HG03571 (cell line): Measurements from ENCODE around the gene TMED10.
A peak's percentile ranks its signal among the peaks of the same experiment; 100 is the strongest.

Experiments
- ATAC-seq: cut with Tn5 transposase; IDR thresholded peaks from one replicate; pipeline ENCODE4 v1.9.1; 2021; ENCODE audit not compliant: unreplicated experiment

Gene TMED10

DNA sequence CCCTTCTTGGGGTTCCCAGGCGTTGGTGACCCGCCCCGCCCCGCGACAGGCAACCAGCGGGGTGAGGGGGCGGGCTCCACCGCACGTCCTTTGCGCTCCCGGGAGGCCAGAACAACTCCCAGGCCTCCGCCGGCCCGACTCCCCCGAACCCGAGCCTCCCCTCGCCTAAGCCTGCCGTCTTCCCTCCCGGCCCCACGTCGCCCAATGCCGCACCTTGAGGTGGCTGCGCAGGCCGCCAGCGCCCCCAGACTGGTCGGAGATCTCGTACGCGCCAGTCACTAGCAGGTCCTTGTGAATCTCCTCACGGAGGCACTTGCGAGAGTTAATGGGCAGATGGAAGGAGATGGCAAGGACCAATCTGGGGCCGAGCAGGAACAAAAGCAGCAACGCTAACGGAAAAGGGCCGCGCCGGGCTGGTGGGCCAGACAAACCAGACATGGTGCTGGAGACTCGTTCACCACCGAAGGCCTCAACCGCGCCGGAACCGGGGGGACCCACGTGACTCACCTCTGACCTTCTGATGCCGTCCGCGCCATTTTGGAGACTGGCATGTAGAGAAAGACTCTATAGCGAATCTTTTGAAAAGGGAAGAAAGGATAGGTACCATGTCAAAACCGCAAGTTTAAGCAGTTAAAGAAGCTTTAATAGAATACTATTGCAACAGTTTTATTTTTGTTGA, at the start of gene TMED10:
TMED10 (minus strand) TSS at position 471 of the 679 bp plus-strand sequence; CDS start at position 438, 33 bp downstream.
- ATAC-seq, result peak; percentile 67

DNA sequence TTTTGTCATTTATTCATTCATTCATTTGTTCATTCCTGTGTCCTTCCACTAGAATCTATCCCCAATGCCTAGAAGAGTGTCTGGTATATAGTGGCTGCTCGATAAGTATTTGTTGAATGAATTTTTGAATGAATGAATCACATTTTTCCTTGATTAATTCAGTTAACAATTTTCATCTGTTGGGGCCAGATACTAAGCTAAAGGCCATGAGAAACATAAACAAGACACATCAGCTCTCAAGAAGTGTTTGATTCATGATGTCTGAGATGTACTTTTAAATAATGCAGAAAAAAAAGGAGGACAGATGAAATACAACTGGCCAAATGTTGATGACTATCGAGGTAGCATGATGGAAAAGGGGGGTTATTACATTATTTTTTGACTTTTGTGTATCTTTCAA, 48.1 kb upstream of the TMED10 start:
- no peak for ATAC-seq

DNA sequence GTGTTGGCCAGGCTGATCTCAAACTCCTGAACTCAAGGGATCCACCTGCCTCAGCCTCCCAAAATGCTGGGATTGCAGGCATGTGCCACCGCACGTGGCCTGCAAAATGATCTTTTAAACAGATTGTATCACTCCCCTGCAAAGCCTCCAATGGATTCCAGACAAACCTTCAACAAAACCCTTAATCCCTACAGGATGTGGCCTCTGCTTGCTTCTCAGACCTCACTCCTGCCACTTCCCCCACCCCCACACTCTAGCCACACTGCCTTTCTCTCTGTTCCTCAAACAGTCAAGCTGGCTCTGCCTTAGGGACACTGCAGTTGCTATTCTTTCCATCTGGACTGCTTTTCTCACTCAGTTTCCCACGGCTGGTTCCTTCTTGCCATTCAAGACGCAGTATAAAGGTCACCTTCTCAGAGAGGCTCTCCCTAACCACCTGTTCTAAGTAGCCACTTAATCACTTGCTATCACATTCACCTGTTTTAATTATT, 47.3 kb upstream of the TMED10 start:
- no peak for ATAC-seq

DNA sequence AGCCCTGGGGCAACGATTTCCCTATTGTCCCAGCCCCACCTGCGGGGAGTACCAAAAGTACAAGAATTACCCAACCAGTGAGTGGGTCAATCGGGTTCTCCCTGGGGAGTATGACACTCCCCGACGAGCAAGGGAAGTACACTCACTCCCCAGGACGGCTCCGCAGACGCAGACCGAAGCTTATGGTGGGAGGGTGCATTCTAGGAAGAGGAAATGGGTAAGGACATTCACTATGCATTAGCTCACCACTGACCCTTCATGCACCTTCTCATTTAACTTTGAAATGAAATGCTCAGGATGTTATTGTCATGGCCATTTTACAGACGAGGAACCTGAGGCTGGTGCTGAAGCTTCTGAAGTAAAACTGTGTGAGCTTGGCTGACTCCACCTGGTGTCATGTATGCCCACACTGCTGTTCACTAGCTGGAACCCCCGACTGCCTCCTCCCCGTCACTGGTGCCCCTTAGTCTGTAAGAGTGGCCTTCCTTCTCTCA, 45.8 kb upstream of the TMED10 start:
- peak; percentile 59 for ATAC-seq

DNA sequence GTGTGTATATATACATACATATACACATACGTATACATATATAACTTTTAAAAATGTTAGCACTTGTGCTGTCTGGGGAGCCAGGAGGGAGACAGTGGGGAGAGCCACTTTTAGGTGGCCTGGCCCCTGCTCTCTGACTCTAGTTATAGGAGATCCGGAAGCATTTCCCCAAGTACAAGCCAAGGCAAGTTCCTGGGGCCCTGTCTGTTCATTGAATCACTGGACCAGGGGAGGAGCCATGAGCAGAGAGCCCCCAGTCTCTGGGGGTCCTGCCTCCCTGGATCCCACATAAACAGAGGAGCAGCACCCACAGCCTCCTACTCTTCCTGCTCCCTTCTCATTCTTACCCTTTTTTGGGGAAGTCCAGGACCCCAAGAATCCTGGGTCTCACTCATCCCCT, 45.4 kb upstream of the TMED10 start:
- ATAC-seq, result no peak

DNA sequence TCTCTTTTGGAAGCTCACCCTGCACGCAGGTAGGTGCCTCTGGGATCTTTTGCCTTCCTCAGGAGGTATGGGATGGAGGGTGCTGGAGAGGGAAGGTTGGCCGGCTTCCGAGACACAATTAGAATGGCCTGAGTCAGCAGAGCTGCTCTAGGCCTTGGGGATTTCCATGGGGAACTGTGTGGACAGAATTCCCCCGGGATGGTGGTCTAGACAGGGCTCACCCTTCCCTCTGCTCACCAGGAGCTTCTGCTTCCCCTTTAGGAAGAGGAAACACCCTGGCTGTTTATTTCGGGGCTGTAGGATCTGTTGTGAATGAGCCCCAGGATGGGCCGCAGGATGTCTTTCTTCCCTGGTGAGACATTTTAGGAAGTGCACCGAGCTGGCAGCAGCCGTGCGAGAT, 43.7 kb upstream of the TMED10 start:
- no peak for ATAC-seq

DNA sequence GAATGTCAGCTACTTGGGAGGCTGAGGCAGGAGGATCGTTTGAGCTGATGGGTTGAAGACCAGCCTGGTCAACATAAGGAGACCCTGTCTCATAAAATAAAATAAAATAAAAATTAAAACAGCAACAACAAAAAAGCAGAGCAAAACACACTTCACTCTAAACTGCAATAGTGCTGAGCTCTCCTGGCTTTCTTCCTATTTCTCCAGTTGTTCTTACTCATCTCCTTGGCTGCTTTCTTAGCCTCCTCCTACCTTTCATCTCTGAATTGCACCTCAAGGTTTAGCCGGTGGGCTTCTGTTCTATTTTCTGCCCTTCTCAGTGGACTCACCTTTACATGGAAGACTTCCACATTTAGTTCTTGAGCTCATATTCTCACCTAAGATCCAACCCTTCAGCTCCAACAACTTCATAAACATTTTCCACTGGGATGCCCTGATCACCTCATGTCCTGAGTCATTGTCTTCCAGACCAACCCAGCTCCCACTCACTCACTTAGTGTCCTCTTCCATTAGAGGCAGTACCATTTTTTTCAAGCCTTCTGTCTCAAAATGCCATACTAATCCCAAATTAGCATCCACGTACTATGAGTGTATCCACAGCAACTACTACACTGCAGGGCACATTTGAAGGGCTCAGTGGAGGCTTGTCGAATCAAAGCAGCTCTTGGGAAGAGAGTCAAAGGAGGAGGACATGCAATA, 41.2 kb upstream of the TMED10 start:
- ATAC-seq, result no peak

DNA sequence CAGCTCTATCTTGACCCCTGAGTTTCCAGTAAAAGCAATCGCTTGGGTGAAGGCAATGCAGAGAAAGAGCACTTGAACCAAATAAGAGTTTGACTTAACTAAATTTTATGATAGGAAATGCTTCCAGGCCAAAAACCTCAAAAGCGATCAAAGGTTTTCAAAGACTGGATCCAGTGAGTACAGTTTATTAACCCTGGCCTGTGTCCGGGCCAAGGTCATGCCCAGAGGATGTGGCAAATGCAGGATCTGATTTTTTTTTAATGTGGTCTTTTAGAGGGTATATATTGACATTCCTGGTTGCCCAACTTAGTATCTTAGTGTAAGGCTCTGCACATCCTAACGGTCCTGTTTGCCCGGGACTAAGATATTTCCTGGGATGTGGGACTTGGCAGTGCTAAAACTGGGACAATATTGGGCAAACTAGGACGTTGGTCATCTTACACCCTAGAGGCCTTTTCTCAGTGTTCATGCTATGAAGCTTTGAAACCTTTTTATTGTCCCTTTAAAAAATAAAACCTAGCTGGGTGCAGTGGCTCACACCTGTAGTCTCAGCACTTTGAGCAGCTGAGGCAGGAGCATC, 40.1 kb upstream of the TMED10 start:
- ATAC-seq, result no peak

DNA sequence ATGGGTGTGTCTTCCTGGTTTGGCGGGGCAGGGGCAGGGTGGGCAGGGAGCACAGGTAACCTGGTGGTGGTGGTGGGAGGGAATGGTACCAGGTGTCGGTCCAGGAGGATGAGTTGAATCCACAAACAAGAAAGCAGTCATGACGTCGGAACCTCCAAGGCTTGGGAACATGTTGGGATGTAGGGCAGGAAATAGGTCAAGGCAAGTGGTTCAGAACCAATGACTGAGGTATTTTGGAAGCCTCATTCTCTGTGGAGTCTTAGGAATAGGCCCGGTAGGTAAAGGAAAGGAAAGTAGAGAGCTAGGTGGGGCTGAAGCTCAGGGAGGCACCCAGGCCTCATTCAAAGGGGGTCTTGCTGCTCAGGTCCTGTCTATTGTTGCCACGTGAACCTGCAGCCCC, 39.1 kb upstream of the TMED10 start:
- no peak for ATAC-seq

DNA sequence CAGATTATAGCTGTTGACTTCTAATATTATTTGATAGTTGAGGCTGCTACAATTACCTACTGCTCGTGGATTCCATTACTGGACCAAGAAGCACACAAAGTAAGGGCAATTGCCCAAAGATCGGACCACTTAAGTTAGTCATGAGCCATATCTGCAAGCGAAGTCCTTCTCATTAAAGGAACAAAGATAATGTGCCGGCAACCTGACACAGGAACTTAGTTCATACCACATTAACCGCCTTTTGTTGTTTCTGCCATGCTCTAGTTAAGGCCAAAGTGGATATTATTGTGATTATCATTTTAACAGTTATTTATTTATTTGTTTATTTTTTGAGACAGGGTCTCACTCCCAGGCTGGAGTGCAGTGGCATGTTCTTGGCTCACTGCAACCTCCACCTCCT, 38.1 kb upstream of the TMED10 start:
- no peak for ATAC-seq

DNA sequence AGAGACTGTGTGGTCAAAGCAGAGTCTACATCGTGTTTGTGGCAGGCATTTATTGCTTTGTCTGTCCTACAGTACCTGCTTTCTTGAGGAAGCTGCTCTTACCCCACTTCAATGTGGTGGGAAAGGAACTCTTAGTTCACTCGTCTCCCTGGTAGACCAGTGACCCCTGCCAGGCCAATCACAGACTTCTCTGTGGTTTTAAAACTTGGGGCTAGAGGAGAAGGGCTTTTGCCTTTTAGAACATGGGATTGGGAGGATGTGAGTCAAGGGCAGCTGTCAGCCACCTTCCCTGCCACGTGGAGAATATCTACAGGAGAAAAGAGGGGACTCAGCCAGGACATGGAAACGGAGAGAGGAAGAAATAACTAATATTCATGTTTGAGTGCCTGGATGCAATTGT, 36.8 kb upstream of the TMED10 start:
- no peak for ATAC-seq

DNA sequence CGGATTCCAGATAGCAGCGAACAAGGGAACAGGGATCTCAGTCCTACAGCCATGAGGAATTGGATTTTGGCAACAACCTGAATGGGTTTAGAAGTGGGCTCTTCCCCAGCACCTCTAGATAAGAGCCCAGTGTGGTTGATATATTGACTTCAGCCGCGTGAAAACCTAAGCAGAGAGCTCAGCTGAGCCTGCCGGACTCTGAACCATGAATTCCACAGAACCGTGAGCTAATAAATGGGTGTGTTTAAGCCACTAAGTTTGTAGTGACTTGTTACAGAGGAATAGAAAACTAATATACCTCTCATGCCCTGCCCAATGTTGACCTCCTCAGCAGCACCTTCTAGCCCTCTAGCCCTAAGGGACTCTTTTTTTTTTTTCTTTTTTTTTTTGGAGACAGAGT, 32.4 kb upstream of the TMED10 start:
- no peak for ATAC-seq

DNA sequence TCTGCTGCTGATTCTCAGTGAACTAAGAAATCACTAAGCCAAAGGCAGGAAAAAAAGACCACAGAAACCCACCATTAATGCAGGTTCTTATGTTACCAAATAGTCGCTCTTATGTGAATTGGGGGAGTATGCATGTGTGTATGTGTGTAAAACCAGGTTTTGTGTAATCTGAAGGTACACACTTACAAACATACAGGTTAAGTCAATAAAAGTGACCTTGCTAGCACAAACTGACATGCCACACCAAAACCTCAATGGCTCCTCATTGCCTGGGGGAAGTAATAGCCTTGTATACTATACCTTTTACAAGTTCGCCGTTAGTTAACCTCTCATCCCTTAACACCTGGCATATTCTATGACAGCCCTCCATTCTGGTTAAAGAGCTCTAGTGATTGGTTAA, 29.8 kb upstream of the TMED10 start:
- no peak for ATAC-seq

DNA sequence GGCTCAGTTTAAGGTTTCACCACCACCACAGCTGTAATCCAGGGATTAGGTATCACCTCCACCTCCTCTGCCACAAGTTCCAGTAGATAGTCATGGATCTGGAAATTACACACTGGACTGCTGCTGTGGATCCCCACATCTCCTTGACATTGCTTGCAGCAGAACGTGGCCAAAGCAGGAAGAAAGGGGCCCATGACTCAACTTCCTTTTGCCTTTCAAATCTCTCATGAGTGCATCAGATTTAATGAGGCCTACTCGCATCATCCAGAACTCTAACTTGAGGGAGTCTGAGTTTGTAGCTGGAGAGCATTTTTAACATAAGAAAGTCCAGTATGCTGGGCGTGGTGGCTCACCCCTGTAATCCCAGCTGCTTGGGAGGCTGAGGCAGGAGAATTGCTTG, 29.2 kb upstream of the TMED10 start:
- no peak for ATAC-seq

DNA sequence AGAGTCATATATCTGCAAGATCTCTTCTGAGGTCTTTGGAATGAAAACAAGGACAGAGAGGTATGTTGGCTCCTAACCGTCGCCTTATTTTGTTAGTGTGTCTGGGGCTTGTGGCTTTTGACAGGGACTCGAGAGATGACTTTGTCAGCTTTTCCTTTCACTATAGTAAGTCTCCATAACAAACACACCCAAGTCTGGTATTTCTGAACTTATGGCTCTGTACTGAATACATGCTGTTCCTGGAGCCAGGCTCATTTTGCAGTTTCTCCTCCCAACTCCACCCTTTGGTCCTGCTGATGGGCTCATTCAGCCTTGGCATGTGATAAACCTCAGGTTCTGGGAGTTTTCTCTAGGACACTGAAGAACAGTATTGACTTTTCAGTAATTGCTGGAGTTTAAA, 27.7 kb upstream of the TMED10 start:
- ATAC-seq, result no peak

DNA sequence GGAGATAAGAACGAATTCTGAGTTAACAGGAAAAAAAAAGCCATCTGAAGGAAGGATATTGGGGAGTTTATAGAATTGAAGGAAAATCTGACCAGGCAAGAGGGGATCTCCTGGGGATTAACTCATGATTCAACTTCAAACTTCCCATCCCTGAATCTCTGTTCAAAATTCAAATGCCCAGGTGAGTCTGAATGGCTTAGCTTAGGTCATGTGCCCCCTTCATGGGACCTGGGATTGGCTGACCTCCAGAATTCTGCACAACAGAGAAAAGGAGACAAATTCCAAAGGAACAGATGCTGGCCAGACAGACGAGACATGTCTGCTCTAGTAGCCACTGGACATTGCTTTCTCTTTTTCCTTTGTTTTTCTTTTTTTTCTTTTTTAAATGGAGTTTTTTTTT, 26.2 kb upstream of the TMED10 start:
- no peak for ATAC-seq

DNA sequence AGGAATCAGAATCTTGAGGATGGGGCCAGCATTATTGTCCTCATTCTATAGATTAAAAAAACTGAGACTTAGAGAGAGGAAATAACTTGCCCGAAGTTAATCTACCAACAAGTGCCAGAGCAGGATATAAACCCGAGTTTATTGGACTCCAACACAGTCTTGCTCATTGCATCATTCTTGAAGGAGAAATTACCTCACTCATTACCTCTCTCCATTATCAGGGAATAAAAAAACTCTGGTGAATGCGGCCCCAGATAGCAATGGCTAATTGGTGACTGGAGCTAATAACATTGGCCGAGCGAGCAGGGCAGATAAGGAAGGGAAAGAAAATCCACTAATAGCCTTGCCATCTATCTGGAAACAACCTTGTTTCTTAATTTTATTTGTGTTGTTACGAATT, 24.7 kb upstream of the TMED10 start:
- ATAC-seq, result no peak

DNA sequence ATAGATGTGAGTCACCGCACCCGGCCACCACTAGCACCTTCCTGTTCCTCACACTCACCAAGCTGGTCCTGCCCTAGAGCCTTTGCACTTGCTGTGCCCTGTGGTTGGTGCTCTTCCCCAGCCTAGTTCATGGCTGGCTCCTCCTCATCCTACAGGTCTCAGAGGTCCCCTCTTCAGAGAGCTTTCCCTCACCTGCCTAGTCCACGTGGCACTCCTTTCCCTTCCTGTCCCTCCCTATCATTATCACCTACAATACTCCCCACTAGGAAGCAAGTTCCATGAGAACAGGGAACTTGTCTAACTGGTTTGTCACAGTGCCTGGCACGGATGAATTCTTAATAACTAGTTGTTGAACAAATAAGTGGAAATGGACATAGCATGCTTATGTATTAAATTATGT, 24.0 kb upstream of the TMED10 start:
- ATAC-seq, result no peak

DNA sequence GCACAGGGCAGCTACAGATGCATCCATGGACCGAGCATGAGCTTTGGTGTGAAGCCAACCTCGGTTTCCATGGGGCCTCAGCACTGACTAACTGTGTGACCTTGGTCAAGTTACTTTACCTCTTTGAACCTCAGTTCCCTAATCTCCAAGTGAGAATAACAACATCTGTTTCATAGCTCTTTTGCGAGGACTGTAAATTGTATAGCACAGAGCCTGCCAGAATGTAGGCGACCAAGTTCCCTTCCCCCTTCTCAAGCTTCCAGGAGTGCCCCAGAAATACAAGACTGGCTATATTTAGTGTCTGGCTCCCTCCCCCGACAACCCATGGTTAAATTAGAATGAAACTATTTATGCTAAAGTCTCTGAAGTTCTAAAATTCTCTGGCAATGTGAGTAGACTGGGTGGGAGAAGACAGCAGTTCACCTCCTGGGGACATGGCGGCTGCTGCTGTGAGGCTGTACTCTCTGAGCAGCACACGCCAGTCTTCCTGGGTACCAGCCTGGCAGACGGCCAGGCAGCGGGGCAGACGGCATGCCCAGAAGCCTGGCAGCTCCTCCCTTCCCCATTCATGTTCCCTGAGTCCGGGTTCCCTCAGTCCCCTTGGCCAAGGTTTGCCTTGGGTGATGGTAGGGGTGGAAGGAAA, 22.0 kb upstream of the TMED10 start:
- ATAC-seq, result no peak

DNA sequence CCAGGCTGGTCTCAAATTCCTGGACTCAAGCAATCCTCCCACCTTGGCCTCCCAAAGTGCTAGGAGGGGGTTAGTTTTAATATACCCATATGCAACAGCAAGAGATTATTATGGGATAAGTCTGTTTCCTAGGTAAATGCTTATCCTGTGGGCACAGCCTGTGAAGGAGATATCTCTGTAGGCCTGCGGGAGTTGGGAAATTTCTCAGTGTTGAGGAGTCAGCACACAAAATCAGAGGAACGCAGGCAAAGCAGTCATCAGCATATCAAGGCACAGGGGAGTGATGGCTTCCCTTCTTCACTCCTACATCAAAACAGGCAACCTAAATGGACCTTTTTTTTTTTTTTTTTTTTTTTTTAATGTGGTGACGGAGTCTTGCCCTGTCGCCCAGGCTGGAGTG, 20.9 kb upstream of the TMED10 start:
- ATAC-seq, result no peak

DNA sequence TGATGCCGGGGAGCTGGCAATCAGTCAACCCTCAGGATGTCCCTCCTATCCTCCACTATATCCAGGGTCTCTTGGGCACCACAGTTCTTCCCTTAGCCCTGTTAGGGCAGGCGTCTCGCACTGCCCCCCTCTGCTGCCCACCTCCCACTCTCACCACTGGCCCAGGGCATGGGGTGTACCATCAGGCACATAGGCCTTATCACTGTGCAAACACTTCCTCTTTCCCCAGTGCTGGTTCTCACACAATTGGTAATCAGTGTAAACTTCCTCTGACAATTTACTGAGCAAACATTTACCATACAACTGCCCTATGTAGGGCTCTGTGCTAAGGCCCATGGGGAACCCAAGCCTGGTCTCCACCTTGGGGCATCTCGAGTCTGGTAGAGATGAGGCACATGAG, 20.1 kb upstream of the TMED10 start:
- no peak for ATAC-seq

DNA sequence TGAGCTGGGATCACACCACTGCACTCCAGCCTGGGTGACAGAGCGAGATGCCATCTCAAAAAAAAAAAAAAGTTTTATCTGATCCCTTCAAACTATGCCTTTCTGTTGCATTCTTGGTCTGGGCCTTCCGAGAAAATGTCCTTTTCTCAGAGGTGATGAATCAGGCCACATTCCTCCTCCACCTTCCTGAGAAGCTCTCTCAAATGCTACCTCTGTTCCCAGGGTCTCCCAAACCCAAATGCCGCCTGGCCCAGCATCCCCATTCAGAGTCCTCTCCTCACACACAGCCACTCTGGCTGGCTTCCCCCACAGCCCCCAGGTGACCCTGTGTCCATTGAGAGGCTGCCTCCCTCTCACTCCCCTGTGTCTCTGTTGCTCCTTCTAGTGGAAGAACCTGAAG, 19.7 kb upstream of the TMED10 start:
- ATAC-seq, result no peak
